Measurements from ENCODE around the gene NRXN2.

GRCh38 chr11:64739871-64740270, 16.9 kb upstream of the NRXN2 start:
- TF ChIP-seq POLR2A (IDR thresholded peaks at IDR 0.05) (no peak), CTCF (IDR thresholded peaks at IDR 0.05) (no peak), EP300 (IDR thresholded peaks at IDR 0.05) (no peak)
